GM12878 (cell line): ENCODE data around the gene C17orf50. TPM values are rescaled to one million over a fixed set of nuclear protein-coding genes. Genes with fewer than 3 reads are reported as not detected.
A peak's percentile ranks its signal among the peaks of the same experiment; 100 is the strongest.

Experiments
- ATAC-seq: fragments of 200-7000 bp; cut with Tn5 transposase; 3 replicates; pipeline ENCODE4 v1.9.1; 2020; ENCODE audit warnings: mild to moderate bottlenecking, moderate library complexity
- BruUV-seq: library from RNA; stranded (reverse); fragments of 400-500 nt; replicated peaks from 2 replicates; lab custom pipeline; 2021; lab: Mats Ljungman, UMichigan
- CTCF ChIA-PET: fragments of 300-600 bp; sonication (Branson Sonifier 250); formaldehyde crosslinking; extraction: SDS; loops from one replicate; lab custom pipeline; 2021; ENCODE audit warnings: inconsistent platforms; lab: Yijun Ruan, JAX
- POLR2A ChIA-PET: fragments of 350-600 bp; formaldehyde crosslinking; extraction: SDS; loops from one replicate; lab custom pipeline; 2021; ENCODE audit warnings: inconsistent platforms; lab: Charles Lee
- RAD21 ChIA-PET: fragments of 300-600 bp; sonication (Branson Sonifier 250); formaldehyde crosslinking; loops from one replicate; lab custom pipeline; 2023; ENCODE audit warnings: antibody characterized with exemption; ENCODE audit not compliant: unreplicated experiment; lab: Charles Lee
- SMC1A ChIA-PET: fragments of 300-600 bp; sonication (Branson Sonifier 250); formaldehyde crosslinking; loops from one replicate; lab custom pipeline; 2023; ENCODE audit not compliant: unreplicated experiment, uncharacterized antibody; lab: Charles Lee
- DNase-seq: peaks from one replicate; pipeline ENCODE4 v3.0.0-alpha.2; 2011; ENCODE audit warnings: low read depth, low spot score
- FAIRE-seq: peaks from 3 replicates; lab custom pipeline; 2011; peaks lifted over from hg19 to GRCh38; lab: Jason Lieb, UNC
- H2AFZ ChIP-seq: 2 replicates; pipeline ENCODE4 v1.6.0; 2011; ENCODE audit warnings: low read depth, low read length, control low read depth; ENCODE audit not compliant: control insufficient read depth
- H3K27ac ChIP-seq: 2 replicates; pipeline ENCODE4 v1.5.1; 2011; ENCODE audit warnings: control low read depth; ENCODE audit not compliant: control insufficient read depth, insufficient read depth
- H3K27me3 ChIP-seq, 2 experiments: replicated peaks in 1 of 2; 2 replicates each; pipeline versions ENCODE4 v1.6.0 to v1.6.1; 2011; ENCODE audit warnings: low read length in 1 of 2; ENCODE audit not compliant: control insufficient read depth in 2 of 2, insufficient read depth in 2 of 2
- H3K36me3 ChIP-seq, 2 experiments: 2 replicates each; pipeline ENCODE4 v1.5.1; 2011; ENCODE audit warnings: low read length in 1 of 2; ENCODE audit not compliant: control insufficient read depth in 2 of 2, insufficient read depth in 2 of 2
- H3K4me1 ChIP-seq: 2 replicates; pipeline ENCODE4 v1.6.1; 2011; ENCODE audit warnings: mild to moderate bottlenecking, low read length, moderate library complexity, mixed read lengths; ENCODE audit not compliant: control insufficient read depth, insufficient read depth
- H3K4me2 ChIP-seq: 2 replicates; pipeline ENCODE4 v1.6.0; 2011; ENCODE audit warnings: control low read depth; ENCODE audit not compliant: control insufficient read depth, insufficient read depth
- H3K4me3 ChIP-seq: fragments of 200-600 bp; sonication (generic); 2 replicates; pipeline ENCODE4 v1.5.1; 2016
- H3K79me2 ChIP-seq: 2 replicates; pipeline ENCODE4 v1.6.0; 2011; ENCODE audit warnings: low read length; ENCODE audit not compliant: control insufficient read depth, insufficient read depth
- H3K9ac ChIP-seq: 2 replicates; pipeline ENCODE4 v1.8.0; 2011; ENCODE audit warnings: low read length, control low read depth, mixed read lengths; ENCODE audit not compliant: control insufficient read depth, insufficient read depth
- H3K9me3 ChIP-seq: replicated peaks from 3 replicates; pipeline ENCODE4 v1.5.1; 2011; ENCODE audit warnings: mild to moderate bottlenecking, low read length; ENCODE audit not compliant: control insufficient read depth, insufficient read depth
- H4K20me1 ChIP-seq: 2 replicates; pipeline ENCODE4 v1.6.0; 2011; ENCODE audit not compliant: control insufficient read depth, insufficient read depth
- EED ChIP-seq: sonication (generic); IDR thresholded peaks from 2 replicates; pipeline ENCODE4 v1.6.1; 2016; ENCODE audit warnings: antibody characterized with exemption, low read depth
- EZH2 ChIP-seq: IDR thresholded peaks from 2 replicates; pipeline ENCODE4 v1.6.1; 2012; ENCODE audit warnings: low read depth, mild to moderate bottlenecking, control low read depth, inconsistent platforms, low read length, borderline replicate concordance; ENCODE audit not compliant: control insufficient read depth
- FOS ChIP-seq: IDR thresholded peaks from 3 replicates; pipeline ENCODE4 v1.6.1; 2011; ENCODE audit warnings: borderline replicate concordance; ENCODE audit not compliant: insufficient read length; ENCODE audit errors: extremely low read depth
- JUND ChIP-seq: IDR thresholded peaks from 2 replicates; pipeline ENCODE4 v1.6.1; 2012; ENCODE audit warnings: low read depth, mild to moderate bottlenecking, low read length, improper control_type of control experiment, moderate library complexity
- LARP7 ChIP-seq: fragments of 450-650 bp; IDR thresholded peaks from 2 replicates; pipeline ENCODE4 v1.6.1; 2017; ENCODE audit warnings: mild to moderate bottlenecking
- MTA2 ChIP-seq: fragments of 450-650 bp; IDR thresholded peaks from 2 replicates; pipeline ENCODE4 v1.6.1; 2016; ENCODE audit warnings: low read depth, mild to moderate bottlenecking, moderate library complexity
- MYC ChIP-seq: IDR thresholded peaks from 2 replicates; pipeline ENCODE4 v1.6.1; 2011; ENCODE audit warnings: mild to moderate bottlenecking, low read length, moderate library complexity, inconsistent platforms; ENCODE audit not compliant: insufficient read depth, insufficient replicate concordance, insufficient read length, severe bottlenecking
- NFXL1 ChIP-seq: fragments of 450-650 bp; IDR thresholded peaks from 2 replicates; pipeline ENCODE4 v1.6.1; 2017; ENCODE audit warnings: antibody characterized with exemption, mild to moderate bottlenecking, borderline replicate concordance
- NKRF ChIP-seq: fragments of 450-650 bp; conservative IDR thresholded peaks from 2 replicates; pipeline ENCODE4 v1.6.1; 2017; ENCODE audit warnings: mild to moderate bottlenecking, moderate library complexity
- RBBP5 ChIP-seq: fragments of 200-600 bp; sonication (generic); conservative IDR thresholded peaks from 2 replicates; pipeline ENCODE4 v1.6.1; 2016
- SMAD5 ChIP-seq: IDR thresholded peaks from 2 replicates; pipeline ENCODE4 v1.6.1; 2016; ENCODE audit warnings: antibody characterized with exemption, low read depth
- SP1 ChIP-seq: IDR thresholded peaks from one replicate; pipeline ENCODE4 v1.6.1; 2011; ENCODE audit warnings: low read depth, low read length
- SRF ChIP-seq, 2 experiments: IDR thresholded peaks; 2 replicates each; pipeline ENCODE4 v1.6.1; 2011; ENCODE audit warnings: low read depth in 2 of 2, low read length in 2 of 2, mild to moderate bottlenecking in 1 of 2, moderate library complexity in 1 of 2
- TBL1XR1 ChIP-seq: IDR thresholded peaks from 2 replicates; pipeline ENCODE4 v1.6.1; 2012; ENCODE audit warnings: low read depth, low read length, improper control_type of control experiment
- TCF3 ChIP-seq: IDR thresholded peaks from 2 replicates; pipeline ENCODE4 v1.6.1; 2012; ENCODE audit warnings: low read depth, mild to moderate bottlenecking, low read length, borderline replicate concordance; ENCODE audit not compliant: insufficient read depth
- USF1 ChIP-seq: IDR thresholded peaks from 2 replicates; pipeline ENCODE4 v1.6.1; 2011; ENCODE audit warnings: borderline replicate concordance, low read depth, mild to moderate bottlenecking, moderate library complexity, mixed read lengths, low read length; ENCODE audit not compliant: insufficient read depth; ENCODE audit errors: extremely low read length
- USF2 ChIP-seq: IDR thresholded peaks from 2 replicates; pipeline ENCODE4 v1.6.1; 2011; ENCODE audit warnings: low read depth, low read length, improper control_type of control experiment, borderline replicate concordance
- ZNF217 ChIP-seq: fragments of 450-650 bp; IDR thresholded peaks from 2 replicates; pipeline ENCODE4 v1.6.1; 2017; ENCODE audit warnings: antibody characterized with exemption, mild to moderate bottlenecking
- ZSCAN29 ChIP-seq: fragments of 450-650 bp; IDR thresholded peaks from 2 replicates; pipeline ENCODE4 v1.6.1; 2017; ENCODE audit warnings: mild to moderate bottlenecking, moderate library complexity
- WGBS: methylation state at CpG from one replicate; pipeline ENCODE4 v1.1.6; 2016; ENCODE audit warnings: low lambda C conversion rate; ENCODE audit not compliant: insufficient replicate concordance, insufficient coverage; ENCODE audit errors: missing lambda C conversion rate; 5-methylcytosine and 5-hydroxymethylcytosine counted together
- in situ Hi-C: fragments of 300-500 bp; cut with MboI; formaldehyde crosslinking; loops from 9 replicates; pipeline ENCODE4 v1.14.3; 2018; ENCODE audit warnings: mixed read lengths
- intact Hi-C: fragments of 100-400 bp; cut with micrococcal nuclease; formaldehyde crosslinking; loops from one replicate; pipeline ENCODE4 v1.14.2; 2022; ENCODE audit not compliant: unreplicated experiment
- polyA plus RNA-seq, 11 experiments: library from polyadenylated mRNA; depleted of rRNA in 4 of 11; unstranded in 6 of 11; stranded (reverse) in 5 of 11; fragments of >200 nt; fragmentation: Nextera tagmentation in 4 of 11; fragmentation: Illumina TruSeq in 1 of 11; extraction: Ambion mirVana in 4 of 11; extraction: Trizol in 1 of 11; gene quantifications; 1 replicate in 1 of 11; 2 replicates in 10 of 11; pipeline versions ENCODE4 v1.2.1 to v1.2.3, GENCODE V29; 2011 to 2016; ENCODE audit warnings: inconsistent platforms in 2 of 11, missing spikeins in 2 of 11, low read depth in 1 of 11
- total RNA-seq, 4 experiments: library from RNA; depleted of rRNA in 3 of 4; stranded (reverse); fragments of >200 nt in 3 of 4; fragmentation: Illumina TruSeq in 1 of 4; extraction: Trizol in 1 of 4; gene quantifications; 2 replicates each; pipeline versions ENCODE4 v1.2.1 to v1.2.3, GENCODE V29; 2013 to 2021

The C17orf50 gene
- total and polyA plus RNA-seq, 10 of the 15 experiments (the other 5 are each of a cell fraction or from before 2014, with no cell fraction given) = 0.16 TPM; not detected in 9

GRCh38 chr17:35764123-35764991 lies 3.7 kb downstream of the C17orf50 start:
- DNase-seq = peak; percentile 49
- no peak overlapping the region for H3K9ac ChIP-seq
- no TSS peak for BruUV-seq
- no peaks in the 10 kb centered on the region for H3K79me2 ChIP-seq
- no peaks in the 10 kb centered on the region for H4K20me1 ChIP-seq
- peaks cover 0 to 6% of the 10 kb centered on the region in 2 experiments for H3K27me3 ChIP-seq
- peaks cover 5% of the 10 kb centered on the region for H3K4me1 ChIP-seq
- in situ Hi-C loops (no loop called here), intact Hi-C loops (no loop called here)
- ChIA-PET POLR2A (interaction anchor here (0.6 to 2.3 kb wide), 6 partner anchors 32 to 163 kb away, joined by 3 to 24 read pairs (median 3); partner anchors contain the start of gene TAF15), RAD21 (interaction anchor here (0.7 to 2.9 kb wide), 8 partner anchors 17 to 440 kb away, joined by 3 to 50 read pairs (median 4); partner anchors contain the start of gene TAF15), SMC1A (interaction anchor here (0.8 to 3.6 kb wide), 9 partner anchors 17 to 205 kb away, joined by 3 to 33 read pairs (median 4); partner anchors contain the start of gene TAF15), CTCF (interaction anchor here (0.7 to 8.3 kb wide), 51 partner anchors 9 to 719 kb away, joined by 3 to 220 read pairs (median 4); partner anchors contain the start of genes GAS2L2, RDM1, SLFN12L and TAF15)
- WGBS = 3% methylated on average over 71 of the region's 75 CpGs
- H3K4me3 ChIP-seq = peak overlapping the region; percentile 63; the same call in 1 of the 2 replicates
- no peaks in the 10 kb centered on the region for H3K9me3 ChIP-seq
- H3K27ac ChIP-seq = no peak overlapping the region
- peak overlapping the region; percentile 62 for H2AFZ ChIP-seq
- no peaks in the 10 kb centered on the region for H3K36me3 ChIP-seq
- peak overlapping the region; percentile 79 for H3K4me2 ChIP-seq
- ATAC-seq = peak; percentile 98
- FAIRE-seq = no peak
- TF ChIP-seq JUND (no peak), USF1 (no peak), TBL1XR1 (no peak), FOS (no peak), ZNF217 (0 out of 2 replicates have a peak, but pooled peaks have one; percentile 41), ZSCAN29 (no peak), USF2 (no peak), NFXL1 (no peak), MYC (no peak), LARP7 (peak; percentile 93), SP1 (peak; percentile 49), EZH2 (no peak), EED (no peak), NKRF (peak; percentile 61; the same call in 1 of the 2 replicates), SRF (IDR thresholded peaks at IDR 0.05; ENCODE audit: low read depth in 2 of 2, low read length in 2 of 2) (no peak), MTA2 (no peak), SMAD5 (no peak), TCF3 (peak; percentile 62; the same call in 1 of the 2 replicates), RBBP5 (no peak)
